ENCODE results near the gene DEK. TPM values are rescaled to one million over a fixed set of nuclear protein-coding genes. Genes with fewer than 3 reads are reported as not detected.

Gene DEK
- total and polyA plus RNA-seq, 12 donors = 23.0 to 78.3 (median 51.9) TPM

DNA sequence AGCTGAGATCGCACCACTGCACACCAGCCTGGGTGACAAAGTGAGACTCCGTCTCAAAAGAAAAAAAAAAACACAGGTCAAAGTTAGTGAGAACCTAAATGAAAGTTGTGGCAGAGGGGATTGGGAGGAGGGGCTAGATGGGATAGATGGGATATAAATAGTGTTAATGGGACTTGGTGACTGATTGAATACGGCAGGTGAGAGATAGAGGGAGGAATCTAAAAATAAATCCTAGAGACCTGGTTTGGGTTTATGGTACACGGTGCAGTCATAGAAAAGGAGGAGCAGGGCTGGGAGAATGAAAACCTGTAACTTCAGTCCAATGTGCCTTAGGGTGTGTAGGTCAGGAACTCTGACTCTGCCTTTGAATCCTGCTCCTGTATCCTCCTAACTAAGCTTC is 25.0 kb upstream of the DEK start:
- Histone ChIP-seq H3K4me3 (no peak overlapping the region), H3K36me3 (no peaks in the 10 kb centered on the region), H3K9me3 (no peaks in the 10 kb centered on the region), H3K27ac (no peak overlapping the region), H3K27me3 (peaks cover 0 to 10% (median 0%) of the 10 kb centered on the region in 7 donors), H3K4me1 (no peaks in the 10 kb centered on the region)
- ATAC-seq = no peak
- TF ChIP-seq CTCF (IDR thresholded peaks at IDR 0.05) = no peak
- WGBS, 2 donors = 50 to 78% methylated on average over 4 of the region's 4 CpGs
- intact Hi-C loops (cut with DNase I) = no loop called here
- DNase-seq = no peak

GRCh38 chr6:18284261-18284660 is 19.9 kb upstream of the DEK start:
- intact Hi-C loops (cut with DNase I) = no loop called here
- Histone ChIP-seq H3K4me3 (no peak overlapping the region), H3K4me1 (peaks cover 0 to 3% (median 0%) of the 10 kb centered on the region in 9 donors), H3K36me3 (no peaks in the 10 kb centered on the region), H3K9me3 (no peaks in the 10 kb centered on the region), H3K27ac (no peak overlapping the region), H3K27me3 (peaks cover 0 to 38% (median 20%) of the 10 kb centered on the region in 7 donors)
- no peak for DNase-seq
- no peak for TF ChIP-seq CTCF (IDR thresholded peaks at IDR 0.05)
- no peak for ATAC-seq
- WGBS, 2 donors = 75 to 81% methylated on average over 2 of the region's 2 CpGs

- WGBS, 2 donors = 85 to 89% methylated on average over 3 to 4 of the region's 4 CpGs
- no peaks in the 10 kb centered on the region for H3K9me3 ChIP-seq
- H3K4me1 ChIP-seq = peaks cover 0 to 14% (median 6%) of the 10 kb centered on the region in 9 donors
- TF ChIP-seq CTCF (IDR thresholded peaks at IDR 0.05) = no peak
- DNase-seq (no peak), ATAC-seq (no peak)
- peaks cover 0 to 55% (median 45%) of the 10 kb centered on the region in 7 donors for H3K27me3 ChIP-seq
- H3K27ac ChIP-seq = no peak overlapping the region
- H3K4me3 ChIP-seq = no peak overlapping the region
- intact Hi-C loops (cut with DNase I) = no loop called here
- no peaks in the 10 kb centered on the region for H3K36me3 ChIP-seq
Measured at GRCh38 chr6:18281564-18281963, 17.2 kb upstream of the DEK start.

GRCh38 chr6:18280084-18280483 is 15.8 kb upstream of the DEK start:
- H3K27ac ChIP-seq = no peak overlapping the region
- 29 to 41% methylated on average over 6 of the region's 6 CpGs for WGBS, 2 donors

More at GRCh38 chr6:18280084-18280483, 15.8 kb upstream of the DEK start:
- Histone ChIP-seq H3K4me3 (no peak overlapping the region), H3K9me3 (no peaks in the 10 kb centered on the region), H3K4me1 (peaks cover 0 to 15% (median 6%) of the 10 kb centered on the region in 9 donors), H3K27me3 (peaks cover 0 to 70% (median 60%) of the 10 kb centered on the region in 7 donors), H3K36me3 (no peaks in the 10 kb centered on the region)
- intact Hi-C loops (cut with DNase I) = no loop called here
- DNase-seq (no peak), ATAC-seq (no peak)
- no peak for TF ChIP-seq CTCF (IDR thresholded peaks at IDR 0.05)

Measured in heart right ventricle (tissue), 16 donors.